Non-pigmented ciliary epithelial cell (primary cell): Measurements from ENCODE around the gene ACOX3.
"Not testable (repeated sequence)": the region's sequence is repeated elsewhere in the genome, so short reads cannot be mapped to it uniquely, and the experiment has no call there.

Source experiments
- DNase-seq: peaks from one replicate; pipeline ENCODE4 v3.0.0-alpha.2; 2010; ENCODE audit warnings: low read depth

ACOX3 gene

GRCh38 chr4:8433136-8433535, 7.4 kb downstream of the ACOX3 start:
- DNase-seq: no peak

- no peak for DNase-seq
Observed at GRCh38 chr4:8431553-8431952, 9.0 kb downstream of the ACOX3 start.

- DNase-seq: no peak
Observed at GRCh38 chr4:8428288-8429097, 12.0 kb downstream of the ACOX3 start.

GRCh38 chr4:8427761-8428287, 12.7 kb downstream of the ACOX3 start:
- DNase-seq: no peak

GRCh38 chr4:8427262-8427661, 13.3 kb downstream of the ACOX3 start:
- no peak for DNase-seq

- no peak for DNase-seq
Observed at GRCh38 chr4:8422786-8423185, 17.7 kb downstream of the ACOX3 start.

- DNase-seq: no peak
Observed at GRCh38 chr4:8422327-8422726, 18.2 kb downstream of the ACOX3 start.

GRCh38 chr4:8420151-8420550, 20.4 kb downstream of the ACOX3 start:
- DNase-seq: not testable (repeated sequence)

- no peak for DNase-seq
Observed at GRCh38 chr4:8419222-8420041, 21.1 kb downstream of the ACOX3 start.

- no peak for DNase-seq
Observed at GRCh38 chr4:8417071-8417614, 23.4 kb downstream of the ACOX3 start.

GRCh38 chr4:8414377-8414776, 26.1 kb downstream of the ACOX3 start:
- DNase-seq: no peak

GRCh38 chr4:8412288-8412687, 28.2 kb downstream of the ACOX3 start:
- DNase-seq: no peak

GRCh38 chr4:8411351-8412180, 29.0 kb downstream of the ACOX3 start:
- DNase-seq: no peak

- DNase-seq: no peak
Observed at GRCh38 chr4:8410641-8411271, 29.8 kb downstream of the ACOX3 start.

GRCh38 chr4:8410066-8410625, 30.4 kb downstream of the ACOX3 start:
- no peak for DNase-seq

GRCh38 chr4:8409264-8410065, 31.1 kb downstream of the ACOX3 start:
- DNase-seq: no peak

GRCh38 chr4:8407756-8408155, 32.8 kb downstream of the ACOX3 start:
- DNase-seq: no peak

- DNase-seq: no peak
Observed at GRCh38 chr4:8407316-8407715, 33.2 kb downstream of the ACOX3 start.

GRCh38 chr4:8406887-8407286, 33.6 kb downstream of the ACOX3 start:
- DNase-seq: not testable (repeated sequence)

- no peak for DNase-seq
Observed at GRCh38 chr4:8405516-8405875, 35.0 kb downstream of the ACOX3 start.
